SU-DHL-6 (cell line): Measurements from ENCODE around the gene HSD17B12.

Source experiments
- CTCF ChIP-seq: fragments of 200-600 bp; sonication (generic); IDR thresholded peaks from one replicate; pipeline ENCODE4 v1.5.1; 2017; ENCODE audit warnings: antibody characterized with exemption, mild to moderate bottlenecking, low read length, moderate library complexity; ENCODE audit not compliant: insufficient read depth, poor library complexity, severe bottlenecking
- EZH2phosphoT487 ChIP-seq: fragments of 200-600 bp; sonication (generic), shearing (Covaris generic); conservative IDR thresholded peaks from 2 replicates; pipeline ENCODE4 v1.6.1; 2018; ENCODE audit warnings: mild to moderate bottlenecking, antibody characterized with exemption, low read length, moderate library complexity, mixed read lengths

GRCh38 chr11:43866969-43867368 lies 186.4 kb downstream of the HSD17B12 start:
- TF ChIP-seq CTCF = no peak
- TF ChIP-seq EZH2phosphoT487 = no peak
